ENCODE results near the gene KLHL42. TPM values are rescaled to one million over a fixed set of nuclear protein-coding genes. Genes with fewer than 3 reads are reported as not detected.

Gene KLHL42
- total and polyA plus RNA-seq, 9 of the 15 experiments (the other 6 are each of a cell fraction or from before 2014, with no cell fraction given): 1.5 to 11.8 (median 9.6) TPM

GRCh38 chr12:27805238-27805637 lies 25.2 kb downstream of the KLHL42 start:
- intact Hi-C loops (cut with micrococcal nuclease): no loop called here
- no TSS peak for BruUV-seq (replicated peaks)
- H3K9ac ChIP-seq (ENCODE audit: insufficient read depth in 1 of 2, low read depth in 2 of 2, low read length in 2 of 2): no peak overlapping the region
- no peaks in the 10 kb centered on the region for H3K27me3 ChIP-seq (ENCODE audit: control insufficient read depth in 2 of 2, insufficient read depth in 2 of 2, low read length in 2 of 2)
- H3K9me3 ChIP-seq (replicated peaks; ENCODE audit: control insufficient read depth, insufficient read depth, low read depth, low read length): no peaks in the 10 kb centered on the region
- FAIRE-seq: no peak
- WGBS (ENCODE audit: insufficient coverage, low coverage, missing lambda C conversion rate): 70% methylated on average over 1 of the region's 1 CpG
- no peak overlapping the region for H3K4me2 ChIP-seq (ENCODE audit: insufficient read depth, low read length)
- no peak for ATAC-seq
- ChIA-PET CTCF (ENCODE audit: low intra/inter-chr PET ratio) (no interaction called here), POLR2A (interaction anchor here (0.8 kb wide), 1 partner anchor 135 kb away, joined by 3 read pairs; no protein-coding TSS in a partner anchor)
- H3K9me1 ChIP-seq (ENCODE audit: control insufficient read depth, insufficient read depth, low read length): no peaks in the 10 kb centered on the region
- H2AFZ ChIP-seq (ENCODE audit: low read depth, low read length): no peak overlapping the region
- H3K36me3 ChIP-seq (ENCODE audit: control insufficient read depth, insufficient read depth, low read length): no peaks in the 10 kb centered on the region
- in situ Hi-C loops (cut with MboI): no loop called here
- H3K79me2 ChIP-seq (ENCODE audit: control insufficient read depth, insufficient read depth, low read length): no peaks in the 10 kb centered on the region
- TF ChIP-seq PRPF4 (IDR thresholded peaks at IDR 0.05; ENCODE audit: insufficient read depth, low read depth, low read length, poor library complexity, severe bottlenecking): no peak
- TF ChIP-seq EGR1 (conservative IDR thresholded peaks at IDR 0.05): no peak
- TF ChIP-seq SMAD3 (CRISPR knock-in tag; conservative IDR thresholded peaks at IDR 0.05): no peak
- TF ChIP-seq, protein P1, sequence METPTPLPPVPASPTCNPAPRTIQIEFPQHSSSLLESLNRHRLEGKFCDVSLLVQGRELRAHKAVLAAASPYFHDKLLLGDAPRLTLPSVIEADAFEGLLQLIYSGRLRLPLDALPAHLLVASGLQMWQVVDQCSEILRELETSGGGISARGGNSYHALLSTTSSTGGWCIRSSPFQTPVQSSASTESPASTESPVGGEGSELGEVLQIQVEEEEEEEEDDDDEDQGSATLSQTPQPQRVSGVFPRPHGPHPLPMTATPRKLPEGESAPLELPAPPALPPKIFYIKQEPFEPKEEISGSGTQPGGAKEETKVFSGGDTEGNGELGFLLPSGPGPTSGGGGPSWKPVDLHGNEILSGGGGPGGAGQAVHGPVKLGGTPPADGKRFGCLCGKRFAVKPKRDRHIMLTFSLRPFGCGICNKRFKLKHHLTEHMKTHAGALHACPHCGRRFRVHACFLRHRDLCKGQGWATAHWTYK (CRISPR knock-in tag; IDR thresholded peaks at IDR 0.05): no peak
- TF ChIP-seq RBM17 (IDR thresholded peaks at IDR 0.05; ENCODE audit: borderline replicate concordance, low read depth, low read length): no peak
- no peak for TF ChIP-seq KLF16 (IDR thresholded peaks at IDR 0.05)
- TF ChIP-seq SETDB1 (IDR thresholded peaks at IDR 0.05; ENCODE audit: low read length): no peak
- no peak for TF ChIP-seq VEZF1 (CRISPR knock-in tag; IDR thresholded peaks at IDR 0.05)
- TF ChIP-seq POLR2H (tag; IDR thresholded peaks at IDR 0.05; ENCODE audit: low read depth): no peak
- no peak for TF ChIP-seq CREM (IDR thresholded peaks at IDR 0.05; ENCODE audit: low read depth)
- TF ChIP-seq HSF4 (CRISPR knock-in tag; IDR thresholded peaks at IDR 0.05; ENCODE audit: borderline replicate concordance): no peak
- TF ChIP-seq TAF1 (IDR thresholded peaks at IDR 0.05; ENCODE audit: control insufficient read depth, extremely low read depth, insufficient read depth, low read length, severe bottlenecking): no peak
- no peak for TF ChIP-seq TEAD1 (CRISPR knock-in tag; IDR thresholded peaks at IDR 0.05)
- TF ChIP-seq TCFL5 (CRISPR knock-in tag; conservative IDR thresholded peaks at IDR 0.05): no peak
- no peak for TF ChIP-seq EWSR1 (IDR thresholded peaks at IDR 0.05; ENCODE audit: borderline replicate concordance, low read depth, partially characterized antibody)
- TF ChIP-seq ZBTB7A (IDR thresholded peaks at IDR 0.05; ENCODE audit: borderline replicate concordance, control insufficient read depth, low read depth, low read length): no peak
- TF ChIP-seq RBM39 (optimal IDR thresholded peaks at IDR 0.05; ENCODE audit: low read depth, low read length): no peak
- TF ChIP-seq SMAD4 (CRISPR knock-in tag; conservative IDR thresholded peaks at IDR 0.05): no peak
- TF ChIP-seq ZNF184 (CRISPR knock-in tag; IDR thresholded peaks at IDR 0.05): no peak
- TF ChIP-seq ZNF197 (CRISPR knock-in tag; IDR thresholded peaks at IDR 0.05; ENCODE audit: low read depth): no peak
- no peak overlapping the region for H3K27ac ChIP-seq (ENCODE audit: extremely low read depth, low read depth, low read length)
- DNase-seq (ENCODE audit: extremely low read depth in 1 of 4, low spot score in 3 of 4): no peak
- H4K20me1 ChIP-seq (replicated peaks; ENCODE audit: control insufficient read depth, insufficient read depth, low read length): no peaks in the 10 kb centered on the region
- peaks cover 0 to 10% of the 10 kb centered on the region in 2 experiments; a peak in 3 of 5 replicates for H3K4me1 ChIP-seq (replicated peaks in 1 of 2; ENCODE audit: control insufficient read depth in 2 of 2, insufficient read depth in 2 of 2, low read length in 2 of 2)
- no peak overlapping the region for H3K4me3 ChIP-seq

Measured in K562 (cell line).